ENCODE results near the gene GPR148.

Gene GPR148

DNA sequence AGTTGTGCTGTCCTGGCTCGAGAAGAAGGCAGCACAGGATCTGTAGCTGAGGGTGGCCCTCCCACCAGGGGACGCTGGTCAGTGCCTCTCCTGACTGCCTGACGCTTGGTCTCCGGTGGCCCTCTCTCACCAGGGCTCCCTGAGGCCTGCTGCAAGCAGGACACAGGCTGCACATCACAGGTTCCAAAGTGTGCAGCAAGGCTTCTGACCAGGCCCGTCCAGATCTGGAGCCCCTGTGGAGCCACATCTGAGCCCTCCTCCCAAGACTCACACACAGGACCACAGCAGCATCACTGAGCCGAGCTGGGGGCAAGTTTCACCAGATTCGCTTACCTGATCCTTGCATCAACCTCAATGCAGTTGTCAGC lies 38.5 kb downstream of the GPR148 start:
- no peak for DNase-seq (ENCODE audit: low read depth, low spot score)
- no peak overlapping the region for H3K27ac ChIP-seq

DNA sequence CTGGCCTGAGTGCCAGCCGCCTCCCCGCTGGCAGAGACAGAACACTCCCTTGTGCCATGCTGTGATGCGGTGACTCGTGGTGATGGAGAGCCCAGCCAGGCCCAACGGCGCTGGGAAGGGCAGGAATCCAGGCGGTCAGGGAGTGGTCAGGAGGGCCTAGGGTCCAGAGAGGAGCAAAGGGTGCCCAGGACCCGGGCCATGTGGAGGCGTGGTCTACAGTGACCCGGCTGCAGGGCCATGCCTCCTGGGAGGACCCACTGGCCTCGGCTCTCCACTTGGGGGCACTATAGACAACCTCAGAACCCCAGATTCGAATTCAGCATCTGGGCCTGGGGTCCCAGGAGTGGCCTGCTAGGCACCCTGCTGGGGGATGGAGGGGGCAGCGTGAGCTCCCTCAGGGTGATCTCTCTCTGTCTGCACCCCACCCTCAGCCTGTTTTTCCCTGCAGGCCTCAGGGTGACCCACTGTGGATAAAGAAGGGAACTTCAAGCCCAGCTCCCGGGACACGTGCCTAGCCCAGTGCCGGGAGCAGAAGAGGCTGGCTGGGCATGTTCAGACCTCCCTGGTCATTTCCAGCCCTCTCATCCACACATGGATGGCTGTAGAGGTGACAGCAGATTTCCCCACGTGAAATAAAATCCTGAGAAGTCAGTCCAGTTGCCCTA lies 39.5 kb downstream of the GPR148 start:
- no peak overlapping the region for H3K27ac ChIP-seq
- DNase-seq (ENCODE audit: low read depth, low spot score), result no peak

DNA sequence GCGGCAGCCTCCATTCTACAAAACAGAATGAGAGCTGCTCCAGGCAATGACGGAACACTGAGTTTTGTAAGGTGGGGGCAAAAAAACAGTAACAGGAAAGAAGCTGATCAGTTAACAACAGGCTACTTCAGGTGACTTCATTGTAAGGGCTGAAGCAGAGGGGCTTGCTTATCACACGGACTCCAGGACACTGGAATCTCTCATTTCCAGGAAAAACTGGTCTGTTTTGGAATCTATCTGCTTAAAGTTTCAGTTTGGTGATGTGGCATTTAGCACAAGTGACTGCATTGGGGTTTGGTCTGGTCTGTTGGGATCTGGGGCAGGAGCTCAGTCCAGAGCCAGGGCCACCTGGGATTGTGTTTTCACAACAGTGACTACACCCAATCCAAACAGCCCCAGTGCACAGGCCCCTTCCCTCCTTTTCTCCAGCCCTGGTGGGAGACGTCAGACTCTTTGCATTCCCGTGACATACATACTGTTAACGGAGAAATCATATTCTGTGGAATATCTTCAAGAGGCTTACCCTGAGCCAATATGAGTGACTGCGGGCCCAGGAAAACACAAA lies 40.6 kb downstream of the GPR148 start:
- no peak overlapping the region for H3K27ac ChIP-seq
- DNase-seq (ENCODE audit: low read depth, low spot score), result no peak

DNA sequence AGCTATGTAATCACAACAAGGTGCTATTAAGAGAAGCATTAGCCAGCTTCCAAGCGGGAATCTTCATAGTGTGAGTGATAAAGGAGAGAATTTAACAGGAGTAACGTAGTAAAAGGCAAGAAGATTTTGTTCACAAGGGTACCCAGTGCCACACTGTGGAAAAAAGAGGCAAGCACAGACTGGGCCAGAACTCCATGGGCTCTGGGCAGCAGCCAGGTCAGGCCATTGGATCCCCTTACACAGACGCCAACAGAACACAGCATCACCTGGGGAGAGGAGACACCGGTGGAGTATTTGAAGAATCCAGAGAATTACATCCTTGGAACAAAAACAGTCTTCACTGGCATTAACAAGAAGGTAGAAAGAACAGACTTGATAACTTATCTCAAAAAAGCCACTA lies 47.7 kb downstream of the GPR148 start:
- H3K27ac ChIP-seq, result no peak overlapping the region
- no peak for DNase-seq (ENCODE audit: low read depth, low spot score)

DNA sequence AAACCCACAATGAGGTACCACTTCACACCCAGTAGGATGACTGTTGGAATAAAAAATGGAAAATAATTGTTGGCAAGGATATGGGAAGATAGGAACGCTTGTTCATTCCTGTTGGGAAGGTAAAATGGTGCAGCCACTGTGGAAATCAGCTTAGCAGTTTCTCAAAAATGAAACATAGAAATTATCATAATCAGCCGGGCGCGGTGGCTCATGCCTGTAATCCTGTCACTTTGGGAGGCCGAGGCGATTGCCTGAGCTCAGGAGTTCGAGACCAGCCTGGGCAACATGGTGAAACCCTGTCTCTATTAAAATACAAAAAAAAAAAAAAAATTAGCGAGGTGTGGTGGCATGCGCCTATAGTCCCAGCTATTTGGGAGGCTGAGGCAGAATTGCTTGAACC lies 49.9 kb downstream of the GPR148 start:
- H3K27ac ChIP-seq, result no peak overlapping the region
- no peak for DNase-seq (ENCODE audit: low read depth, low spot score)
